Activated naive CD8-positive, alpha-beta T cell treated with anti-CD3 and anti-CD28 coated beads, Interleukin-2, amount 50 U/mL, for 16 hours (primary cell): ENCODE measurements around the gene OST4.

Experiments
- DNase-seq: peaks from one replicate; pipeline ENCODE4 v3.0.0-alpha.2; 2020; ENCODE audit warnings: low read depth, low spot score

Gene OST4

GRCh38 chr2:27093430-27094352 is 22.2 kb upstream of the OST4 start:
- DNase-seq, result no peak

- DNase-seq, result no peak
Observed at GRCh38 chr2:27092696-27093429, 21.4 kb upstream of the OST4 start.

GRCh38 chr2:27091746-27092695 is 20.6 kb upstream of the OST4 start:
- no peak for DNase-seq

- DNase-seq, result no peak
Observed at GRCh38 chr2:27089111-27089954, 17.9 kb upstream of the OST4 start.

GRCh38 chr2:27088634-27089033 is 17.2 kb upstream of the OST4 start:
- DNase-seq, result no peak

GRCh38 chr2:27087823-27088410 is 16.5 kb upstream of the OST4 start:
- DNase-seq, result no peak

- no peak for DNase-seq
Observed at GRCh38 chr2:27086724-27087593, 15.5 kb upstream of the OST4 start, which contains the start of gene KHK. KHK (plus strand) TSS chr2:27086772; CDS start chr2:27087260, 488 bp downstream.

GRCh38 chr2:27086090-27086723 is 14.8 kb upstream of the OST4 start:
- peak; percentile 97 for DNase-seq

GRCh38 chr2:27085673-27086089 is 14.2 kb upstream of the OST4 start:
- no peak for DNase-seq

GRCh38 chr2:27085062-27085672 is 13.7 kb upstream of the OST4 start:
- no peak for DNase-seq

GRCh38 chr2:27084297-27085061 is 13.0 kb upstream of the OST4 start:
- DNase-seq, result no peak

GRCh38 chr2:27083410-27084296 is 12.2 kb upstream of the OST4 start:
- DNase-seq, result no peak

- DNase-seq, result no peak
Observed at GRCh38 chr2:27082773-27083409, 11.4 kb upstream of the OST4 start.

GRCh38 chr2:27081984-27082772 is 10.7 kb upstream of the OST4 start:
- no peak for DNase-seq

GRCh38 chr2:27080603-27080936 is 9.1 kb upstream of the OST4 start:
- DNase-seq, result no peak

GRCh38 chr2:27080140-27080469 is 8.7 kb upstream of the OST4 start:
- DNase-seq, result no peak
